SU-DHL-6 (cell line): Measurements from ENCODE around the gene HTR1B.

Experiments used
- H2AFZ ChIP-seq: fragments of 200-600 bp; sonication (generic); 2 replicates; pipeline ENCODE4 v1.6.1; 2014; ENCODE audit warnings: low read depth, mild to moderate bottlenecking, moderate library complexity, mixed read lengths, antibody characterized with exemption, low read length; ENCODE audit not compliant: severe bottlenecking
- H3F3A ChIP-seq: fragments of 200-600 bp; shearing (Covaris generic); 2 replicates; pipeline ENCODE4 v1.6.0; 2016; ENCODE audit warnings: antibody characterized with exemption, mild to moderate bottlenecking; ENCODE audit not compliant: insufficient read depth
- H3K27ac ChIP-seq: fragments of 200-600 bp; sonication (generic); 2 replicates; pipeline ENCODE4 v1.5.1; 2016; ENCODE audit warnings: low read depth, mild to moderate bottlenecking, low read length, moderate library complexity, mixed read lengths
- H3K27me3 ChIP-seq: fragments of 200-600 bp; sonication (generic), shearing (Covaris generic); 2 replicates; pipeline ENCODE4 v1.6.0; 2014; ENCODE audit warnings: mild to moderate bottlenecking, low read length
- H3K36me3 ChIP-seq: fragments of 200-600 bp; sonication (generic); 2 replicates; pipeline ENCODE4 v1.6.1; 2014; ENCODE audit warnings: mild to moderate bottlenecking, low read length, mixed read lengths
- H3K4me2 ChIP-seq: fragments of 300-600, 200-600 bp; shearing (Covaris generic), sonication (generic); 2 replicates; pipeline ENCODE4 v1.6.0; 2014; ENCODE audit warnings: low read length, low read depth, mild to moderate bottlenecking; ENCODE audit not compliant: poor library complexity, severe bottlenecking
- H3K4me3 ChIP-seq: fragments of 200-600 bp; sonication (generic); 2 replicates; pipeline ENCODE4 v1.5.1; 2014; ENCODE audit warnings: antibody characterized with exemption, low read length, mild to moderate bottlenecking, mixed read lengths; ENCODE audit not compliant: insufficient read depth, poor library complexity, severe bottlenecking
- H3K79me2 ChIP-seq: fragments of 200-600 bp; sonication (generic); 2 replicates; pipeline ENCODE4 v1.6.1; 2014; ENCODE audit warnings: mild to moderate bottlenecking, low read length, moderate library complexity; ENCODE audit not compliant: insufficient read depth
- H3K9ac ChIP-seq: fragments of 200-600 bp; sonication (generic); 2 replicates; pipeline ENCODE4 v1.7.0; 2014; ENCODE audit warnings: mild to moderate bottlenecking, low read length
- H3K9me2 ChIP-seq: fragments of 200-600 bp; sonication (generic); replicated peaks from 2 replicates; pipeline ENCODE4 v1.6.1; 2014; ENCODE audit warnings: low read length; ENCODE audit not compliant: insufficient read depth
- H3K9me3 ChIP-seq: fragments of 200-600 bp; sonication (generic); 2 replicates; pipeline ENCODE4 v1.6.1; 2014; ENCODE audit warnings: low read length, mixed read lengths; ENCODE audit not compliant: insufficient read depth
- H4K20me1 ChIP-seq: fragments of 200-600 bp; sonication (generic); 2 replicates; pipeline ENCODE4 v1.6.1; 2014; ENCODE audit warnings: low read depth, mild to moderate bottlenecking, antibody characterized with exemption, low read length, moderate library complexity, mixed read lengths
- EZH2phosphoT487 ChIP-seq: fragments of 200-600 bp; sonication (generic), shearing (Covaris generic); conservative IDR thresholded peaks from 2 replicates; pipeline ENCODE4 v1.6.1; 2018; ENCODE audit warnings: mild to moderate bottlenecking, antibody characterized with exemption, low read length, moderate library complexity, mixed read lengths
- TF ChIP-seq, protein P1 (sequence below): fragments of 200-600 bp; sonication (generic); IDR thresholded peaks from one replicate; pipeline ENCODE4 v1.5.1; 2017; ENCODE audit warnings: antibody characterized with exemption, mild to moderate bottlenecking, low read length, moderate library complexity; ENCODE audit not compliant: insufficient read depth, poor library complexity, severe bottlenecking

Gene HTR1B

DNA sequence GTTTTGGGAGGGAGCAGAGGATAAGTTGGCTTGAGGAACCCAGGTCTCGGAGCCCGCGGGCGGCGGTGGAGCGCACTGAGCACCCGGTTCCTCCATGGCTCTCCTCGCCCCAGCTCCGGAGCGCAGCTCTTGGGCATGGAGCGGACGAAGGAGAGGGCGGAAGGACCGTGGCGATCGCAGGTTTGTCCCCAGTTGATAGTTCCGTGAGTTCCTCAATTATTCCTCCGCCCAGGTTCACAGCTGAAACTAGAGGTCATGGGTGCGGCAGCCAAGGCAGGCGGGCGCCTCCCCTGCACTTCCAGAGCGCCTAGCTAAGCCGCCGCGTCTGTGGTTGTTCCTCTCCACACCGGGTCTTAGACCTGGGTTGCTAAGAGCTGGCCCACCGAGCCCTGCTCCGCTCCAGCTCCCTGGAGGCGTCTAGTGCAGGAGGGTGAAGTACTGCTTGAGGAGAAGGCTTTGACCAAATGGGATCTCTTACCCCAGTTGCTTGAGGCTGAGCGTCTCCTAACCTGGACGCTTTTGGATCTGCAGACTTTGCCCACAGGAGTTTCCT lies at the start of gene HTR1B:
TSS of gene HTR1B (minus strand) at position 184 of the 553 bp plus-strand sequence. CDS start at position 96, 88 bp downstream.
- H3K4me2 ChIP-seq, result no peak within 1 kb of the TSS
- H3K9ac ChIP-seq, result no peak within 1 kb of the TSS
- H3K4me3 ChIP-seq, result no peak within 1 kb of the TSS

DNA sequence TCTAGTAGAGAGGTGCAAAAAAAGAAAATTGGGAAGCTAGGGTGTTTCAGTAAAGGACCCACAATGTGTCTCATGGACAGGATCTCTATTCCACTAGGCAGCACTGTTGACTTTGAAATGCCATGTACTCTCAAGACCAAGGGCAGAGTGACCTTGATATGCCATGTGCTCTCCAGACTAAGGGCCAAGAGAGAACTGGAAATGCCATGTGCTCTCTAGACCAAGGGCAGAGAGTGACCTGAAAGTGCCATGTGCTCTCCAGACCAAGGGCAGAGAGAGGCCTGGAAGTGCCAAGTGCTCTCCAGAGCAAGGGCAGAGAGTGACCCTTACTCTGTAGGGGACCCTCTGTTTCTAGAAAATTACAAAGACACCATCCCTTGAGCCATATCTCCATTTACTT lies 49.3 kb upstream of the HTR1B start:
- no peak overlapping the region for H3K27ac ChIP-seq
- no peaks in the 10 kb centered on the region; the same call in 1 of the 2 replicates for H3K9me2 ChIP-seq
- TF ChIP-seq, protein P1, sequence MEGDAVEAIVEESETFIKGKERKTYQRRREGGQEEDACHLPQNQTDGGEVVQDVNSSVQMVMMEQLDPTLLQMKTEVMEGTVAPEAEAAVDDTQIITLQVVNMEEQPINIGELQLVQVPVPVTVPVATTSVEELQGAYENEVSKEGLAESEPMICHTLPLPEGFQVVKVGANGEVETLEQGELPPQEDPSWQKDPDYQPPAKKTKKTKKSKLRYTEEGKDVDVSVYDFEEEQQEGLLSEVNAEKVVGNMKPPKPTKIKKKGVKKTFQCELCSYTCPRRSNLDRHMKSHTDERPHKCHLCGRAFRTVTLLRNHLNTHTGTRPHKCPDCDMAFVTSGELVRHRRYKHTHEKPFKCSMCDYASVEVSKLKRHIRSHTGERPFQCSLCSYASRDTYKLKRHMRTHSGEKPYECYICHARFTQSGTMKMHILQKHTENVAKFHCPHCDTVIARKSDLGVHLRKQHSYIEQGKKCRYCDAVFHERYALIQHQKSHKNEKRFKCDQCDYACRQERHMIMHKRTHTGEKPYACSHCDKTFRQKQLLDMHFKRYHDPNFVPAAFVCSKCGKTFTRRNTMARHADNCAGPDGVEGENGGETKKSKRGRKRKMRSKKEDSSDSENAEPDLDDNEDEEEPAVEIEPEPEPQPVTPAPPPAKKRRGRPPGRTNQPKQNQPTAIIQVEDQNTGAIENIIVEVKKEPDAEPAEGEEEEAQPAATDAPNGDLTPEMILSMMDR, result no peak
- TF ChIP-seq EZH2phosphoT487, result no peak
- no peaks in the 10 kb centered on the region for H3K79me2 ChIP-seq
- no peak overlapping the region for H3K4me2 ChIP-seq
- no peaks in the 10 kb centered on the region for H3K36me3 ChIP-seq
- H4K20me1 ChIP-seq, result no peaks in the 10 kb centered on the region
- H3F3A ChIP-seq, result no peaks in the 10 kb centered on the region
- H2AFZ ChIP-seq, result no peak overlapping the region
- no peaks in the 10 kb centered on the region for H3K27me3 ChIP-seq
- H3K9me3 ChIP-seq, result no peaks in the 10 kb centered on the region
- H3K4me3 ChIP-seq, result no peak overlapping the region
- no peak overlapping the region for H3K9ac ChIP-seq

More for the DNA sequence above, at the start of gene HTR1B:
- Histone ChIP-seq H3K9me3 (no peaks in the 10 kb centered on the region), H2AFZ (no peak within 1 kb of the TSS), H3K79me2 (no peaks in the 10 kb centered on the region), H3F3A (no peaks in the 10 kb centered on the region), H3K9me2 (no peaks in the 10 kb centered on the region), H4K20me1 (no peaks in the 10 kb centered on the region), H3K27me3 (no peaks in the 10 kb centered on the region), H3K36me3 (no peaks in the 10 kb centered on the region), H3K27ac (no peak within 1 kb of the TSS)
- no peak for TF ChIP-seq EZH2phosphoT487
- TF ChIP-seq, protein P1, result no peak

- H3K27me3 ChIP-seq, result no peaks in the 10 kb centered on the region
- H3K36me3 ChIP-seq, result no peaks in the 10 kb centered on the region
- no peak overlapping the region for H2AFZ ChIP-seq
- no peak overlapping the region for H3K4me3 ChIP-seq
- H3F3A ChIP-seq, result no peaks in the 10 kb centered on the region
- no peak overlapping the region for H3K27ac ChIP-seq
- H3K9me2 ChIP-seq, result no peaks in the 10 kb centered on the region; the same call in 1 of the 2 replicates
- H4K20me1 ChIP-seq, result no peaks in the 10 kb centered on the region
- H3K9ac ChIP-seq, result no peak overlapping the region
- no peaks in the 10 kb centered on the region for H3K9me3 ChIP-seq
- TF ChIP-seq, protein P1, result no peak
- no peak for TF ChIP-seq EZH2phosphoT487
- H3K4me2 ChIP-seq, result no peak overlapping the region
- H3K79me2 ChIP-seq, result no peaks in the 10 kb centered on the region
These were observed 48.6 kb upstream of the HTR1B start for GRCh38 chr6:77511860-77512259.
